ENCODE measurements around the gene TMEM74B. TPM values are rescaled to one million over a fixed set of nuclear protein-coding genes. Genes with fewer than 3 reads are reported as not detected.
"Not testable (repeated sequence)": the region's sequence is repeated elsewhere in the genome, so short reads cannot be mapped to it uniquely, and the experiment has no call there.

TMEM74B gene
- total RNA-seq (2014; rRNA removed; shearing (Covaris generic)), result 0.06 TPM in 1 of 2 replicates, not detected in the other

DNA sequence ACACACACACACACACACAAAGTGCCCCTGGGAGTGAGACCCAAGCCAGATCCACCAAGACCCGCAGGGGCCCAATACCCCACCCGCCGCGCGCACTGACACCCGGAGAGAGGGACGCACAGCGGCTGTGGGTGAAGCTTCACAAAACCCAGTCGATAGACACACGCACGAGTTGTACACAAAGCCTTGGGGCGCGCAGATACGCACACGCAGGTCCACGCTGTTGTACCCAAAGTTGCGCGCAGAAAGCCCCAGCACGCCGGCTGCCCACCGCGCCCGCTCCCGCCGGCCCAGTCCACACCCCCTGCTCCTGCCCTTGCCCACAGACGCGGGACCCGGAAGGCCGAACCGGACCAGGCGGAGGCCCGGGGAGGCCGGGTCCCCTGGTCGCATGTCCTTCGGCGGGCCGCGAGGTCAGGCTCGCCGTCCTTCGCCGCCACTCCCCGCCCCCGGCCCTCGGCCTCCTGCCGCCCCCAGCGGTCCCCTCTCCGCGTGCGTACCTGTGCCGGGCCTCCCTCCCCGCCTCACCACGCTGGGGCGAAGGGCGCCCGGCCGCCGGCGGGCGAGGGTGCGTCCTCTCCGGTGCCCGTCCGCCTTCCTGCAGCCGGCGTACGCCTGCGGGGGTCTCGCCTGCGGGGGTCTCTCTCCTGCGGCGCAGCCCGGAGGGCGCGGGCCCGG is at the start of gene TMEM74B:
TSS of gene TMEM74B (minus strand) at position 344 of the 678 bp plus-strand sequence. CDS start 1,180 bp downstream, outside the sequence.
- DNase-seq (ENCODE audit: low read depth), result no peak

DNA sequence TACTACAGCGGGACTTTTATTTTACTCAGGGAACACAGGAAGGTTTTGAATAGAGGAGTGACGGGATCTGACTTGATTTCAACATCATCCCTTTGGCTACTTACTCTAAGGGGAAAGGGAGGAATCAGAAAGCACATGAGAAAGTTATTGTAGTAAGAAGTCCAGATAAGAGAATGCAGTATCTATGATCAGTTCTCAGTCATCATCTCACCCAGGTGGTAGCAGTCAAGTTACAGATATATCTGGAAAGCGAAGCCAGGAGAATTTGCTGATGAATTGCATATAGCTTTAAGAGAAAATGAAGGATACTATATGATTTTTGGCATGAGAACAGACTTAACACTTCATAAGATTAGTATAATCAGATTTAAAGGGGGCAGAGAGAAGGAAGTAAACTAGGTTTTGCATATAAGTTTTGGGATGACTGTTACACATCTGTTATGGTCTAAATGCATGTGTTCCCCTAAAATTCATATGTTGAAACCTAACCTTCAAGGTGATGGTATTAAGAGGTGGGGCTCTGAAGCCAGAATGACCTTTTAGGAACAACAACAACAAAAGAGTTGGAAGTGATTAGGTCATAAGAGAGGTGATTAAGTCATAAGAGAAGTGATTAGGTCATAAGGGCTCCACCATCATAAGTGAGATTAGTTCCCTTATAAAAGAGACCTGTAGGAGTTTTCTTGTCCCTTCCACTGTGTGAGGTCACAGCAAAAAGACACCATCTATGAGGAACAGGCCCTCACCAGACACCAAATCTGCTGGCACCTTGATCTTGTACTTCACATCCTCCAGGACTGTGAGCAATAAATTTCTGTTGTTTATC is 47.7 kb upstream of the TMEM74B start:
- DNase-seq (ENCODE audit: low read depth), result no peak

DNA sequence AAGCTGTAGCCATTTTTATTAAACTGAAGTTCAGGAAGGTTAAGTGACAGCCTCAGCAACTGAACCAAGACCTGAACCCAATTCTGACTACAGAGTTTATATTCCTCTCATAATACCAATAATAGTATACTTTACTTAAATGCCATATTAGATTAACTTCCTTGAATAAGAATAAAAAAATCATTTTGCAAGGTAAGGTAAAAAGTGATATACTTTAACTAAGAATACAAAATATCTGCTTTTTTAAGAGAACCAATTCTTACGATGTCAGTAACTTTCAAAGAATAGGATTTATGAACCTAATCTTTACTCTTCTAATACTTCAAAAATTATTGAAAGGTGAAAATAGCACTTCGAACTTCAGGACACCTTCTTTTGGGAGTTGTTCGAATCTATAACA is 44.8 kb upstream of the TMEM74B start:
- DNase-seq (ENCODE audit: low read depth), result no peak

DNA sequence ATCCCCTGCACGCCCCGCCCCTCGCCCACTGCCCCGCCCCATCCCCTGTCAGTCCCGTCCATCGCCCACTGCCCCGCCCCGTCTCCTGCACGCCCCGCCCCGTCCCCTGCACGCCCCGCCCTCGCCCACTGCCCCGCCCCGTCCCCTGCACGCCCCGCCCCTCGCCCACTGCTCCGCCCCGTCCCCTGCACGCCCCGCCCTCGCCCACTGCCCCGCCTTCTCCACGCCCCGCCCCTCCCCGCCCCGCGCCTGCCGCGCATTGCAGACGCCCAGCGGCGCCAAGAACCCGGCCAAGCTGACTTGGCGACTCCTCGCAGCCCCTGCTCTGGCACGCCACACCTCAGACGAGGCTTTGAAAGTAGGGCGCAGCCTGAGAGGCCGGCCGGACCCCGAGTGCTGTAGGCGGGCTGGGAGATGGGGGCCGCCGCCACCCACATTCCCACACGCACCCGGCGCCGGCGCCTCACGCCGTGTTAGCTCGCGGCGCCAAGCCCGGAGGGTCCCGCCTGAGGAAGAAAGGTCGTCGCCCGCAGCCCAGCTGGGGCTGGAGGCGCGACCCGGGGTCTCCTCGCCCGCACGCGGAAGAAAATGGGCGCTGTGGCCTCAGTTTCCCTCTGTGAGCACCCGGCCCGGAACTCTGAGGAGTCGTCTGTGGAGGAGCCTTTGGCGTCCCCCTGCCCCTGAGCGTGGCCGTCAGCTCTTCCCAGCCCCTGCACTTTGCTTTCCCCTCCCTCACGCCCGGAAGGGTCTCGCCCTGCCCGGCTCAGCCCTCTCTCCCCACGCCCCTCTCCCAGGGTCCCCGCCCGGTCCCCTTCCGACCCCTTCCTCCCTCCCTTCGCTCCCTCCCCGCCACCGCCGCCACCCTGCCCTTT is 41.2 kb upstream of the TMEM74B start, which contains the start of gene RAD21L1:
TSS of gene RAD21L1 (plus strand) at position 262 of the 872 bp plus-strand sequence. CDS start 2,410 bp downstream, outside the sequence.
- DNase-seq (ENCODE audit: low read depth), result peak; percentile 86

DNA sequence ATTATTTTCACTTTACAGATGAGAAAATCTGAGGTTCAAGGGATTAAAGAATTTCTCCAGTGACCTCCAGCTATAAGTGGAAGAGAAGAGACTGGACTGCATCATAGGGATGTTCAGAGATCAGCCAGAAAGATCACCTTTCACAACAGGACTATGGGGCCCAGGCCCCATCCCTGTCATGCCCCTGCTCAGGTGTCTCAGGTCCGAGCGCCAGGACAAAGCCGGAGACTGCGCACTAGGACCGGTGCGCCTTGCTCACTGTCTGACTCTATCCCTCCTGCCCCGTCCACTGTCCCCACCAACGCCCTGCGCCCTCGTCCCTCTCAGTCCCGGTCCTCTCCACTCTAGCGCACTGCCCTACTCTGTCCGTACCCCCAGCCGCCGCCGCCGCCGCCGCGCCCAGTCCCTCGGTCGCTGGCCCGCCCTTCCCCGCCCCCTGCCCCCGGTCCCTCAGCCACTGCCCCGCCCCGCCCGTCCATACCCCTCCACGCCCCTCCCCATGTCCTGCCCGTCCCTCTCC is 40.5 kb upstream of the TMEM74B start:
- no peak for DNase-seq (ENCODE audit: low read depth)

DNA sequence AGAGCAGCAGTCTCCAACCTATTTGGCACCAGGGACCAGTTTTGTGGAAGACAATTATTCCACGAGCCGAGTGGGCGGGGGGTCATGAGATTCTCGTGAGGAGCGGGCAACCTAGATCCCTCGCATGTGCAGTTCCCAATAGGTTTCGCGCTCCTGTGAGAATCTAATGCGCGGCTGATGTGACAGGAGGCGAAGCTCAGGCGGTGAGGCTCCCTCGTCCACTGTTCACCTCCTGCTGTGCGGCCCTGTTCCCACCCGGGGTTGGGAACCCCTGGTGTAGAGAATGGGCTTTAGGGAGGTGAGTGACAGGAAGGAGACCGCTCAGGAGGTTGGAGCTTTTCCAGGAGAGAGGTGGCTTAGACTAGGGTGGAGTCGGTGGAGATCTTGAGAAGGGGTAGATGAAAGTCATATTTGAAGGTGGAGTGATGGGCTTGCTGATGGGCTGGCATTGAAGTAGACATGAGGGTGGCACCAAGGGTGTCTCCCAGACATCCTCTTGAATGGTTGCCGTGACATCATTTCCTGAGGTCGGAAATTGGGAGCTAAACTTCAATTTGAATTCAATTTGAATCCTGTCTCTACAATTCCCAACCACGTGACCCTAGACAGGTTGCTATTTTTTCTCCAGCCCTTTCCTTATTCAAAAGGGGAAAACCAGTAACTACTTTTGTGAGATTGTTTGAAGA is 39.6 kb upstream of the TMEM74B start:
- no peak for DNase-seq (ENCODE audit: low read depth)

DNA sequence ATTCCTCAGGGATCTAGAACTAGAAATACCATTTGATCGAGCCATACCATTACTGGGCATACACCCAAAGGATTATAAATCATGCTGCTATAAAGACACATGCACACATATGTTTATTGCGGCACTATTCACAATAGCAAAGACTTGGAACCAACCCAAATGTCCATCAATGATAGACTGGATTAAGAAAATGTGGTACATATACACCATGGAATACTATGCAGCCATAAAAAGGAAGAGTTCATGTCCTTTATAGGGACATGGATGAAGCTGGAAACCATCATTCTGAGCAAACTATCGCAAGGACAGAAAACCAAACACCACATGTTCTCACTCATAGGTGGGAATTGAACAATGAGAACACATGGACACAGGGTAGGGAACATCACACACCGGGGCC is 38.0 kb upstream of the TMEM74B start:
- DNase-seq (ENCODE audit: low read depth), result not testable (repeated sequence)

DNA sequence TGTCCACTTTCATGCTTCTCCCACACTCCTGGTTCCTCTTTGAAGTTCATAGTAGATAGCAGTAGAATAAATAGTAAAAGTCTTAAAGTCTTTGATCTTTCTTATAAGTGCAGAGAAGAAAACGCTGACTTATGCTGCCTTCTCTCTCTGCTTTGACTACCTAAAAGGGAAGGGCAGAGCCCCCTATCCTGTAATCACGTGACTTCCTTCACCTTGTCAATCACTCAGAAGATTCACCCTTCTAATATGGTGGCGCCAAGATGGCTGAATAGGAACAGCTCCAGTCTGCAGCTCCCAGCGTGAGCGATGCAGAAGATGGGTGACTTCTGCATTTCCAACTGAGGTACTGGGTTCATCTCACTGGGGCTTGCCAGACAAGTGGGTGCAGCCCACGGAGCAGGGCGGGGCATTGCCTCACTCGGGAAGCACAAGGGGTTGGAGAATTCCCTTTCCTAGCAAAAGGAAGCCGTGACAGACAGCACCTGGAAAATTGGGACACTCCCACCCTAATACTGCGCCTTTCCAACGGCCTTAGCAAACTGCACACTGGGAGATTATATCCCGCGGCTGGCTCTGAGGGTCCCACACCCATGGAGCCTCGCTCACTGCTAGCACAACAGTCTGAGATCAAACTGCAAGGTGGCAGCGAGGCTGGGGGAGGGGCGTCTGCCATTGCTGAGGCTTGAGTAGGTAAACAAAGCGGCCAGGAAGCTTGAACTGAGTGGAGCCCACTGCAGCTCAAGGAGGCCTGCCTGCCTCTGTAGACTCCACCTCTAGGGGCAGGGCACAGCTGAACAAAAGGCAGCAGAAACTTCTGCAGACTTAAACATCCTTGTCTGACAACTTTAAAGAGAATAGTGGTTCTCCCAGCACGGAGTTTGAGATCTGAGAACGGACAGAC is 32.0 kb upstream of the TMEM74B start:
- not testable (repeated sequence) for DNase-seq (ENCODE audit: low read depth)

DNA sequence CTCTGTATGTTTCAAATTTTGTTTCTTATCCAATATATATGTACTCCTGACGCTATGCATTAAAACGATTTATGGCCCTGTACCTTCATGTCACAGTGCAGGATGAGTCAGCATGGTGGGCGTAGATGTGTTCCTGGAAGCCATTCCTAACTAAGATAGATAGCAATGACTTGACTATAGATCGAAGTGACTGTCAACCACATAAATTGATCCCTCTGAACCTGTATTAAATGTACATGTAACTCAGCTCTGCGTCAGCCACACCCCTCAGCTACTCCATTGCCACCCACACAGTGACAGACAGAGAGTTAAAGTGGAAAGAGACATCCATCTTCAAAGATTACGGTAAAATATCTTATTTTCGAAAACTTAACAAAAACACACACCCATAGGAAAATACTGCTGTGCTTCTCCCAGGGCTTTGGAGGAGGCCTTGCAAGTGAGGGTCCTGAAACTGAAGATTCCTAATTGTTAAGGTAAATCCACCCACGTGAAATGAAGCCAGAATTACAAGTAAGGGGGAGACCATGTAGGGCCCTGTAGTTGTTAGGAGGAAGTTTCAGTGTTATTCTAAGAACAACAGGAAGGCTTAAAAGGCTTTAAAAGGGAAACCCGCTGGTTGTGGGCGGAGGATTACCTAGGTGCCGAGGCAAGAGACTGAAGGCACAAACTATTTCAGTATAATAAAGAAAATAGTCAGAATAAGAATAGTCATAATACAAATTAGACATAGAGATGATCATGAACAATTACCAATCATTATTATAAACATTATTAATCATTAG is 30.8 kb upstream of the TMEM74B start:
- DNase-seq (ENCODE audit: low read depth), result no peak

DNA sequence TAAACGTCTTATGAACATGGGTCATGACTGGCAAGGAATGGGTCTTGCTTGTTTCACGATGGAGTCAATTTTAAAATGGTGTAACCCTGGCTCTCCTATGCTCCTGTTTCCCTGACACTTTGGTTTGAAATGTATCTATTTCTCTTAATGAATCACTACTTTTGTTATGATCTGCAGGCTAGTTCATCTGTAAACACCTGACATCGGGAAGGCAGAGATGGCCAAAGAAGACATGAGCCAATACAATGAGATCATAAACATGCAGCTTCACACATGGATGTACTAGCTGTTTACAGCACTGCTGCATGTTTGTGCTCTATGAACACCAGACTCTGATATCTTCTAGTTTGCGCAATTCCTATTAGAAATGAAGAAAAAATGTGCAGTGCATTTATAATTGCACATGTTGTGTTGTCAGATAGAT is 30.1 kb upstream of the TMEM74B start:
- DNase-seq (ENCODE audit: low read depth), result no peak

DNA sequence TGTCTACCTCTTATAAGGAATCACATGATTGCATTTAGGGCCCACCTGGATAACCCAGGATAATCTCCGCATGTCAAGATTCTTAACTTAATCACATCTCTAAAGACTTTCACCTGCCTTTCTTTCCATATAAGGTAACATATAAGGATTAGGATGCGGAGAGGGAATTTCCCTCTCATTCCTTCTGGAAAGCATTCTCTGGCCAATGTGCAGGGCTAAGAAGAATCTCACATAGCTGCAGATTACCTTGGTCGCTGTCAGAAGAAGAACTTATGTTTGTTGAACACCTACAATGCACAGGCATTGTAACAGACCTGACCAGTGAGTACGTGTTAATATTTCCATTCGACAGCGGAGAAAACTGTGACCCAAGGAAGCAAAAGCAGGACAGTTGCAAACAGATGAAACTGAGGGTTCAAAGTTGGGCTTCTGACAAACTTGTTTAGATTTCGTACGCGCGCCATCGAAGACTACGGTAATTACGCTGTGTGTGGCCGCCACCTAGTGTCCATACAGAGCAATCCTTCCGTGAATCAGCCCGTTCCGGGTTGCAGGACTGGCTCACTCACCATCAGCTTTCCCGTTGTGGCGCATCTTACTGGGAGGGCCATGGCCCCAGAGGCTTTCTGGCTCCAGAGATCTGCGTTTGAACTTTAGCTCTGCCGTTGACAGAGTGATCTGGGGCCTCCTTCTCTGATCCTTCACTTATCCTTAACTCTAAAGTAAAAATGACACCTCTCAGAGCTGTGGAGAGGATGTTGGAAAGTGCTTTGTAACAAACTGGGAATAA is 28.0 kb upstream of the TMEM74B start:
- DNase-seq (ENCODE audit: low read depth), result peak; percentile 77

DNA sequence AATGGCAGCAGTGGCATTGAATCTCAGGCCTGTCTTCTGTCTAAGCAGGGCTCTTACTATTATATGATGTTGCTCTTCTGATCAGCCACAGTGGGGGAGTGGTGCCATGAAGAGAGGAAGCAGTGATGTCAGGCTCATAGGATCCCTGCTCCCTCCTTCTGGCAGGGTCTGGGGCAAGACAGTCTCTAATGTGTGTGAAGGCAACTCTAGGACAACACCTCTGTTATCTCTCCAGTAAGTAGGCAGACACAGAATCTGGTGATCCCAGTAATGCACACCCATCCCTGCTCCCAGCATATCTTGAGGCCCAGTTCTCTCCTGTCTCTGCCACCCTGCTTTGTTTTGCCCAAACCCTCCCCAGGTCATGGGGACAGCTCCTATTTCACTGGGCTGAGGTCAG is 27.2 kb upstream of the TMEM74B start:
- DNase-seq (ENCODE audit: low read depth), result no peak

DNA sequence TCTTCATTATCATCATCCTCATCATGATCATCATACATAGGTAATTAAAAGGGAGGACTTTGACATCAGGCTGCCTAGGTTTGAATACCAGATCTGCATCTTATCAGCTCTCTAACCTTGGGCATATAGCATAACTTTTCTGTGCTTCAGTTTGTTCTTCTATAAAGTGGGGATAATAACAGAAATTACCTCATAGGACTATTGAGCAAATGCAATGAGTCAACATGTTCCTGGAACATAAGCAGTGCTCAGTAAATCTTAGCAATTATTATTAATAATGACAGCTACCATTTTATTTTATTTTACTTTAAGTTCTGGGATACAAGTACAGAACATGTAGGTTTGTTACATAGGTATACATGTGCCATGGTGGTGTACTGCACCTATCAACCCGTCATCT is 25.7 kb upstream of the TMEM74B start:
- no peak for DNase-seq (ENCODE audit: low read depth)

DNA sequence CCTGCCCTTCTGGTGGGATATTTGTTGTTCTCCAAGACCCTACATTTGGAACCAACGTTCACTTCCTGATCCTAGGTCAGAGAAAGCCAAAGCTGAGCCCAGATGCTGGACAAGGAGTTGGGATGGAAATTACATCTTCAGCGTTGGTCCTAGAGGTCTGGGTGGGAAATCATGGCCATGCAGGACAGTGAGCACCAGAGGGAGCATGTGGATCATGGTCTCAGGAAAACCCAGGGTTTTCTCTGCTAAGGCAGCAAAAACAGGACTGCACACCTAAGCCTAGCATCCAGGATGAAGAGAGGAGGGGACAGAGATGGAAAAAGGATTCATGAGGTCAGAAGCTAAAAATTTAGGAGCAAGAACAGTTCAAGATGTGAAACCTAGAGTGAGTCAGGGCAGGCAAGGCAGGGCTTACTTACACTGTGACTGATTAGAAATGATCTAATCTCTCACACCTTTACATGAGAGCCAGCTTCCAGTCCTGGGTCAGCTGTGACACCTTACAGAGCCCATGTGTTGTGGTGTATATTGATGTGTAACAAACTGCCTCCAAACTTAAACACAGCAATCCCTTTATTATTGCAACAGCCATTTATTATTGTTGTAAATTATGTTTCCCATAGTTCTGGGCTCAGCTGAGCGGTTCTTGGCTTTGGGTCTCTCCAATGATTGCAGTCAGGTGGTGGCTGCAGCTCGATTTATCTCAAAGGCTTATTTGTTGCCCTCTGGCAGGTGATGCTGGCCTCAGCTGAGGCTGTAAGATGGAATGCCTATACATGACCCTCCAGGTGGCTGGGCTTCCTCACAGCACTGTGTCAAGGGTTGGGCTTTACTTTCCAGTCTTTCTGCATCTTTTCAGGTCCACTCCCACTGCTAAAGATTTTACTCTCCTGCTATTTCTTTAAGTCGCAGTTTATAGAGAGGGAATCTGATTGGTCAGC is 24.9 kb upstream of the TMEM74B start:
- no peak for DNase-seq (ENCODE audit: low read depth)

DNA sequence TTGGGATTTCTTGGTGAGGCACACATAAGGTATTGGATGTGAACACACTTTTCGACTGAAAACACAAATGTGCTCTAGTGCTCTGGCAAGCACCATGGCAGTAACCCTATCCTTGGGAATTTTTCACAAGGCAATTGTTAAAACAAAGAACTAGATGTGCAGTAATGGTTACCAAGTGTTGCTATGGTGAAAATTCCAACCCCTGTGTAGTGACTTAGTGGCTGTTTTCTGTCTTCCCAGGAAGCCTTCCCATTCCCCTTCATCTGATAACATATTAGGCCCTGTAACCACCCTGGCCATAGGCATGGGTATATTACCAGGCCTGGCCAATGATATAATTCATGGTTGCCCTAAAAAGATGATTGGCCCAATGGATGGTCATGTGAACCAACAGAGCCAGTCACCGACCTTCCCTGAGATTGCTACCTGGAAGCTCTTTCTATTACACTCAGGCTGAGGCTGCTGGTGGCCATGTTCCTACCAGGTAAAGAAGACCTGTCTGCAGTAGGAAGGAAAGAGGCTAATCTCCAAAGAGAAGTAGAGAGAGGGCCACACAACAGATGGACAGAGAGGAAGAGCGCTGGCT is 22.6 kb upstream of the TMEM74B start:
- no peak for DNase-seq (ENCODE audit: low read depth)

DNA sequence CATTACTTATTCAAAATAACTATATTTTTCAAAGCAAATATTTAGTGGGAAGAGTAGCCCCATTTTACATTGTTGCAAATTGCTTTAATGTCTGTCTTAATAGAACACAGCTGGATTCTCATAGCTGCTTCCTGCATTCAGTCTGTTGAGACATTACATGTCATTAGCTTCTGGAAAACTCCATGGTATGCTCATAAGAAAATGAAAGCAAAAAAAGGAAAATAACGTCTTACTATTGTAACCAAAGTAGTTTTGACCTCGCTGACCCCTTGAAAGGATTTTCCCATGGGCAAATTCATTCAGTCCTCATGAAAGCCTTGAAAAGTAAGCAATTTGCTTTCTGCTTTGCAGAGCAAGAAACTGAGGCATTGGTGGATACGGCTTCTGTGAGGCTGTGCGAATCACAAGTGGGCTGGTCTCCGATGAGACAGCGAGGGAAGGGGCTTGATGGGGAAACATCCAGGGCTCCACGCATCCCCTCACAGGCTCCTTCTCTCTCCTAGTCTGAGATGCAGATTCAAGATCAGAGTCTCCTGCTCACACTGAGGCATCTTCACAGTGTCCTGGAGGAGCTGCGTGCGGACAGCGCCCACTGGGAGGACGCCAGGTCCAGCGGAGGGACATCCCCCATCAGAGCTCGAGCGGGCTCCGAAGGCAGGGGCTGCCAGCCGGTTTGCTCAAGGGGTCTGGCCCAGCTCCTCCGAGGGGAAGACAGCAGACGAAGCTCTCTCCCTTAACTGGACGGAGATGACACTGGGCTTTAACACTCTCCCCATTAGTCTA is 21.8 kb upstream of the TMEM74B start:
- DNase-seq (ENCODE audit: low read depth), result no peak

All from Daoy (cell line).